Neural cell (in vitro differentiated cells): ENCODE data around the gene PRORP. TPM values are rescaled to one million over a fixed set of nuclear protein-coding genes. Genes with fewer than 3 reads are reported as not detected.

ENCODE experiments used
- H2AFZ ChIP-seq: fragments of 200-600, 300-800 bp; sonication (generic), shearing (Covaris generic); 2 replicates; pipeline ENCODE4 v1.6.0; 2014; ENCODE audit warnings: low read depth, mild to moderate bottlenecking, antibody characterized with exemption, low read length, moderate library complexity
- H3F3A ChIP-seq: fragments of 200-600 bp; shearing (Covaris generic); 2 replicates; pipeline ENCODE4 v1.6.1; 2016; ENCODE audit warnings: mild to moderate bottlenecking, moderate library complexity, mixed read lengths, antibody characterized with exemption, low read length; ENCODE audit not compliant: insufficient read depth, poor library complexity, severe bottlenecking
- H3K27ac ChIP-seq: fragments of 200-600, 300-800 bp; sonication (generic), shearing (Covaris generic); 2 replicates; pipeline ENCODE4 v1.5.1; 2014; ENCODE audit warnings: mild to moderate bottlenecking, low read length, moderate library complexity
- H3K27me3 ChIP-seq: fragments of 300-800, 200-600 bp; sonication (generic), shearing (Covaris generic); 2 replicates; pipeline ENCODE4 v1.6.0; 2014; ENCODE audit warnings: mild to moderate bottlenecking, low read depth, low read length, moderate library complexity; ENCODE audit not compliant: insufficient read depth
- H3K36me3 ChIP-seq: fragments of 300-800, 200-600 bp; sonication (generic), shearing (Covaris generic); 2 replicates; pipeline ENCODE4 v1.5.1; 2014; ENCODE audit warnings: mild to moderate bottlenecking, antibody characterized with exemption, low read length, moderate library complexity; ENCODE audit not compliant: insufficient read depth
- H3K4me2 ChIP-seq: fragments of 300-800, 200-600 bp; sonication (generic), shearing (Covaris generic); 2 replicates; pipeline ENCODE4 v1.6.0; 2014; ENCODE audit warnings: mild to moderate bottlenecking, low read length
- H3K4me3 ChIP-seq: fragments of 300-800, 200-600 bp; sonication (generic), shearing (Covaris generic); 2 replicates; pipeline ENCODE4 v1.5.1; 2014; ENCODE audit warnings: mild to moderate bottlenecking, low read length, moderate library complexity
- H3K79me2 ChIP-seq: fragments of 200-600 bp; shearing (Covaris generic); replicated peaks from 2 replicates; pipeline ENCODE4 v1.6.0; 2014; ENCODE audit warnings: mild to moderate bottlenecking, low read length, moderate library complexity; ENCODE audit not compliant: insufficient read depth
- H3K9ac ChIP-seq: fragments of 300-800, 200-600 bp; sonication (generic), shearing (Covaris generic); 2 replicates; pipeline ENCODE4 v1.6.1; 2016; ENCODE audit warnings: mild to moderate bottlenecking, low read length, mixed read lengths
- H3K9me2 ChIP-seq: fragments of 200-600 bp; shearing (Covaris generic); 2 replicates; pipeline ENCODE4 v1.6.1; 2016; ENCODE audit warnings: mild to moderate bottlenecking, low read length, mixed read lengths; ENCODE audit not compliant: insufficient read depth
- H3K9me3 ChIP-seq: fragments of 200-600, 300-800 bp; sonication (generic), shearing (Covaris generic); 2 replicates; pipeline ENCODE4 v1.6.1; 2016; ENCODE audit warnings: mild to moderate bottlenecking, mixed run types, low read length, moderate library complexity, mixed read lengths
- H4K20me1 ChIP-seq: fragments of 200-600 bp; shearing (Covaris generic); 2 replicates; pipeline ENCODE4 v1.6.1; 2016; ENCODE audit warnings: mild to moderate bottlenecking, mixed run types; ENCODE audit not compliant: insufficient read depth
- EP300 ChIP-seq: fragments of 450-650 bp; conservative IDR thresholded peaks from 2 replicates; pipeline ENCODE4 v1.6.1; 2014; ENCODE audit warnings: antibody characterized with exemption, mild to moderate bottlenecking, moderate library complexity; ENCODE audit not compliant: poor library complexity, severe bottlenecking
- EZH2 ChIP-seq: fragments of 200-600, 300-800 bp; shearing (Covaris generic), sonication (generic); IDR thresholded peaks from 2 replicates; pipeline ENCODE4 v1.6.1; 2014; ENCODE audit warnings: antibody characterized with exemption, low read length, borderline replicate concordance, mild to moderate bottlenecking; ENCODE audit not compliant: insufficient read depth, poor library complexity, severe bottlenecking
- MXI1 ChIP-seq: fragments of 450-650 bp; conservative IDR thresholded peaks from 2 replicates; pipeline ENCODE4 v1.6.1; 2014; ENCODE audit warnings: antibody characterized with exemption, mild to moderate bottlenecking; ENCODE audit not compliant: poor library complexity, severe bottlenecking
- POLR2AphosphoS5 ChIP-seq: IDR thresholded peaks from 2 replicates; pipeline ENCODE4 v1.6.1; 2012
- RAD21 ChIP-seq: fragments of 450-650 bp; conservative IDR thresholded peaks from 2 replicates; pipeline ENCODE4 v1.6.1; 2014; ENCODE audit warnings: antibody characterized with exemption, mild to moderate bottlenecking, moderate library complexity
- SMC3 ChIP-seq: fragments of 450-650 bp; conservative IDR thresholded peaks from 2 replicates; pipeline ENCODE4 v1.6.1; 2014; ENCODE audit warnings: antibody characterized with exemption, mild to moderate bottlenecking, moderate library complexity; ENCODE audit not compliant: poor library complexity
- TAF1 ChIP-seq: IDR thresholded peaks from 2 replicates; pipeline ENCODE4 v1.6.1; 2012; ENCODE audit warnings: low read depth
- polyA plus RNA-seq: library from polyadenylated mRNA; depleted of rRNA; stranded (reverse); fragments of >200 nt; gene quantifications from 2 replicates; pipeline ENCODE4 v1.2.3, GENCODE V29; 2014
- TF ChIP-seq, protein P1 (sequence below): fragments of 450-650 bp; IDR thresholded peaks from 2 replicates; pipeline ENCODE4 v1.5.1; 2014; ENCODE audit warnings: antibody characterized with exemption, mild to moderate bottlenecking, moderate library complexity; ENCODE audit not compliant: poor library complexity, severe bottlenecking
- TF ChIP-seq, protein P2 (sequence below): IDR thresholded peaks from 2 replicates; pipeline ENCODE4 v1.6.1; 2012; ENCODE audit warnings: borderline replicate concordance

The PRORP gene
- polyA plus RNA-seq, 1 donor from 2014 or later: 35.4 TPM

DNA sequence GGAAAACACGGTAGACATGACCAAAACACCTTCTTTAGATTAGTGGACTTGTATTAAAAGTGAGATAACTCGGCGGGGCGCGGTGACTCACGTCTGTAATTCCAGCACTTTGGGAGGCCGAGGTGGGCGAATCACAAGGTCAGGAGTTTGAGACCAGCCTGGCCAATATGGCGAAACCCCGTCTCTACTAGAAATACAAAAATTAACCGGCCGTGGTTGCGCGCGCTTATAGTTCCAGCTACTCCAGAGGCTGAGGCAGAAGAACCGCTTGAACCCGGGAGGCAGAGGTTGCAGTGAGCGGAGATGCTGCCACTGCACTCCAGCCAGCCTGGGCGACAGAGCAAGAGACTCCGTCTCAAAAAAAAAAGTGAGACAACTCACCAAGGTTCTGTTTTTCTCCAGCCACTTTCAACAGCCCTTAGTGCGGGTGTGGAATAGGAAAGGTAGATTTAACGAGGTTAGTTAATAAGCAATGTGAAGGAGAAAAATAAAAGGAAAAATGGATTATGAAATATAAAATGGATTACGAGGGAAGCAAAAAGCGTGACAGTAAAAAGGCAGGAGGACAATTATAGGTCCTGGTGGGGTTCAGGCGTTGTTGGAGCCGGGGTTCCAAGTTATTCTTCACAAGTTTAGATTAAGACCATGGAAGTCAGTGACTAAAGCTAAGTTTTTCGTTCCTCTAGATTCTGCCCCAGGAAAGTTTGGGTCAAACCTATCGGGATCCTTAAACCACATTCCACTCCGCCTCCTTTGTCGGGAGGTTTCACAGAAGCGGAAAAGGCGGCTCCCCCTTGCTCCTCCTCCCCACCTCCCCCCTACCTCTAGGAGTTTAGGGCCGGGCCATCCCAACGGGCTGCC lies 1.1 kb upstream of the PRORP start:
- no peaks in the 10 kb centered on the region for H3K27me3 ChIP-seq
- peak overlapping the region; percentile 86 for H3K4me2 ChIP-seq
- H3K9ac ChIP-seq: peak overlapping the region; percentile 76
- H3K79me2 ChIP-seq: peaks cover 25% of the 10 kb centered on the region
- peak overlapping the region; percentile 90 for H2AFZ ChIP-seq
- no peak for TF ChIP-seq SMC3
- TF ChIP-seq, protein P1, sequence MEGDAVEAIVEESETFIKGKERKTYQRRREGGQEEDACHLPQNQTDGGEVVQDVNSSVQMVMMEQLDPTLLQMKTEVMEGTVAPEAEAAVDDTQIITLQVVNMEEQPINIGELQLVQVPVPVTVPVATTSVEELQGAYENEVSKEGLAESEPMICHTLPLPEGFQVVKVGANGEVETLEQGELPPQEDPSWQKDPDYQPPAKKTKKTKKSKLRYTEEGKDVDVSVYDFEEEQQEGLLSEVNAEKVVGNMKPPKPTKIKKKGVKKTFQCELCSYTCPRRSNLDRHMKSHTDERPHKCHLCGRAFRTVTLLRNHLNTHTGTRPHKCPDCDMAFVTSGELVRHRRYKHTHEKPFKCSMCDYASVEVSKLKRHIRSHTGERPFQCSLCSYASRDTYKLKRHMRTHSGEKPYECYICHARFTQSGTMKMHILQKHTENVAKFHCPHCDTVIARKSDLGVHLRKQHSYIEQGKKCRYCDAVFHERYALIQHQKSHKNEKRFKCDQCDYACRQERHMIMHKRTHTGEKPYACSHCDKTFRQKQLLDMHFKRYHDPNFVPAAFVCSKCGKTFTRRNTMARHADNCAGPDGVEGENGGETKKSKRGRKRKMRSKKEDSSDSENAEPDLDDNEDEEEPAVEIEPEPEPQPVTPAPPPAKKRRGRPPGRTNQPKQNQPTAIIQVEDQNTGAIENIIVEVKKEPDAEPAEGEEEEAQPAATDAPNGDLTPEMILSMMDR: no peak
- no peak for TF ChIP-seq TAF1
- TF ChIP-seq POLR2AphosphoS5: no peak
- no peak for TF ChIP-seq RAD21
- TF ChIP-seq MXI1: no peak
- TF ChIP-seq EZH2: no peak
- TF ChIP-seq, protein P2, sequence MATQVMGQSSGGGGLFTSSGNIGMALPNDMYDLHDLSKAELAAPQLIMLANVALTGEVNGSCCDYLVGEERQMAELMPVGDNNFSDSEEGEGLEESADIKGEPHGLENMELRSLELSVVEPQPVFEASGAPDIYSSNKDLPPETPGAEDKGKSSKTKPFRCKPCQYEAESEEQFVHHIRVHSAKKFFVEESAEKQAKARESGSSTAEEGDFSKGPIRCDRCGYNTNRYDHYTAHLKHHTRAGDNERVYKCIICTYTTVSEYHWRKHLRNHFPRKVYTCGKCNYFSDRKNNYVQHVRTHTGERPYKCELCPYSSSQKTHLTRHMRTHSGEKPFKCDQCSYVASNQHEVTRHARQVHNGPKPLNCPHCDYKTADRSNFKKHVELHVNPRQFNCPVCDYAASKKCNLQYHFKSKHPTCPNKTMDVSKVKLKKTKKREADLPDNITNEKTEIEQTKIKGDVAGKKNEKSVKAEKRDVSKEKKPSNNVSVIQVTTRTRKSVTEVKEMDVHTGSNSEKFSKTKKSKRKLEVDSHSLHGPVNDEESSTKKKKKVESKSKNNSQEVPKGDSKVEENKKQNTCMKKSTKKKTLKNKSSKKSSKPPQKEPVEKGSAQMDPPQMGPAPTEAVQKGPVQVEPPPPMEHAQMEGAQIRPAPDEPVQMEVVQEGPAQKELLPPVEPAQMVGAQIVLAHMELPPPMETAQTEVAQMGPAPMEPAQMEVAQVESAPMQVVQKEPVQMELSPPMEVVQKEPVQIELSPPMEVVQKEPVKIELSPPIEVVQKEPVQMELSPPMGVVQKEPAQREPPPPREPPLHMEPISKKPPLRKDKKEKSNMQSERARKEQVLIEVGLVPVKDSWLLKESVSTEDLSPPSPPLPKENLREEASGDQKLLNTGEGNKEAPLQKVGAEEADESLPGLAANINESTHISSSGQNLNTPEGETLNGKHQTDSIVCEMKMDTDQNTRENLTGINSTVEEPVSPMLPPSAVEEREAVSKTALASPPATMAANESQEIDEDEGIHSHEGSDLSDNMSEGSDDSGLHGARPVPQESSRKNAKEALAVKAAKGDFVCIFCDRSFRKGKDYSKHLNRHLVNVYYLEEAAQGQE: no peak
- TF ChIP-seq EP300: no peak
- H3K4me3 ChIP-seq: peak overlapping the region; percentile 81
- H4K20me1 ChIP-seq: no peaks in the 10 kb centered on the region
- no peaks in the 10 kb centered on the region for H3K9me2 ChIP-seq
- no peaks in the 10 kb centered on the region for H3F3A ChIP-seq
- H3K9me3 ChIP-seq: no peaks in the 10 kb centered on the region
- H3K36me3 ChIP-seq: no peaks in the 10 kb centered on the region
- H3K27ac ChIP-seq: peak overlapping the region; percentile 85

DNA sequence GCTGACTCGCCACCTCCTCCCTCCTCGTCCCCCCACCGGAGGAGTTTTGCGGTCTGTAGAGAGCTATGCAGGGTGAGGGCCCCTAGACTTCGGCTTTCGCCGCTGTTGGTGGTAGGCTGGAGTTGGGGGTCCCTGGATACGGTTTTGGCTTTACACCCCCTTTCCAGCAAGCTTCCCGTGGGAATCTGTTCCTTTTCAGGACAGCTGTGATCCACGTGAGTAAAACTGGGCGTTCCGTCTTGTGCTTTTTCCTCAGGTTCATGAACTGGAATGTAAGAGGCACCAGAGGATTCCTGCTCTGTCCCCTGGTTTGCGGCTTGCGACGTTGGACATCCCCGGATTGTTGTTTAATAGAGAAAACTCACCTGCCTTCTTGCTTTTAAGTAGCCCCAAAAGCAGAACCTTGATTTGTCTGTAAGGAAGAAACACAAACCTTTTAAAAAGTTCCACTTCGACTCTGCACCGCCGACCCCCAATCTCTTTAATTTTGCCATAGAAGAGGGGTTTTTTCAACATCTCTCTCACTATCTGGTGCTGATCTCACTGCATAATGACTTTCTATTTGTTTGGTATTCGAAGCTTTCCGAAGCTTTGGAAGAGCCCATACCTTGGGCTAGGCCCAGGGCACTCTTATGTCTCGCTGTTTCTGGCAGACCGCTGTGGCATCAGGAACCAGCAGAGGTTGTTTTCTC lies 490 bp downstream of the PRORP start:
- Histone ChIP-seq H3K4me3 (peak overlapping the region; percentile 81), H3K79me2 (peaks cover 25% of the 10 kb centered on the region), H2AFZ (peak overlapping the region; percentile 90), H3F3A (no peaks in the 10 kb centered on the region), H3K27me3 (no peaks in the 10 kb centered on the region), H3K9me3 (no peaks in the 10 kb centered on the region), H3K4me2 (peak overlapping the region; percentile 98), H3K36me3 (no peaks in the 10 kb centered on the region), H3K9ac (peak overlapping the region; percentile 76), H3K27ac (peak overlapping the region; percentile 85), H3K9me2 (no peaks in the 10 kb centered on the region), H4K20me1 (no peaks in the 10 kb centered on the region)
- TF ChIP-seq SMC3 (no peak), TAF1 (no peak), RAD21 (no peak), EZH2 (no peak), MXI1 (no peak), EP300 (no peak), POLR2AphosphoS5 (no peak)
- TF ChIP-seq, protein P2: no peak
- TF ChIP-seq, protein P1: no peak
